GM10248 (cell line): ENCODE results near the gene CAMSAP1.

Experiments
- CTCF ChIA-PET: fragments of 300-600 bp; sonication (Branson Sonifier 250); formaldehyde crosslinking; extraction: SDS; loops from one replicate; lab custom pipeline; 2021; ENCODE audit warnings: antibody characterized with exemption; lab: Yijun Ruan, JAX
- POLR2A ChIA-PET: fragments of 350-650 bp; sonication (Branson Sonifier 250); formaldehyde crosslinking; extraction: SDS; loops from one replicate; lab custom pipeline; 2020; ENCODE audit warnings: antibody characterized with exemption; lab: Yijun Ruan, JAX
- DNase-seq: peaks from one replicate; pipeline ENCODE4 v3.0.0; 2012; ENCODE audit errors: extremely low spot score
- TF ChIP-seq, protein P1 (sequence below): IDR thresholded peaks from 2 replicates; pipeline ENCODE4 v1.5.1; 2012; ENCODE audit warnings: mild to moderate bottlenecking, low read depth; ENCODE audit errors: extremely low read depth, missing control alignments, control extremely low read depth

The CAMSAP1 gene

DNA sequence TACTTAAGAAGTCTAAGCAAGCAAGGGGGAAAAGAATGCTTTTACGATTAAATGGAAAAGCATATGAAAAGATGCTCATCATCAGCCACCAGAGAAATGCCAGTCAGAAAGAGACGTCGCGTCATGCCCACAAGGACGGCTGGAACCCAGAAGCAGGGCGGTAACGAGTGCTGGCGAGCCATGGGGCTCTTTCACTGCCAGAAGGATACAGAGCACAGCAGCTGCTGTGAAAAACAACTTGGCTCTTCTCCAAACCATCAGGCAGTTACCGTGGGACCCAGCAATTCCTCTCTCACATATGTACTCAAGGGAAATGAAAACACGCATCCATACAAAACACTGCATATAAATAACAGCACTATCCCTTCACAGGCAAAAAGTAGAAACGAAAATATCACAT lies 95.5 kb downstream of the CAMSAP1 start:
- TF ChIP-seq, protein P1, sequence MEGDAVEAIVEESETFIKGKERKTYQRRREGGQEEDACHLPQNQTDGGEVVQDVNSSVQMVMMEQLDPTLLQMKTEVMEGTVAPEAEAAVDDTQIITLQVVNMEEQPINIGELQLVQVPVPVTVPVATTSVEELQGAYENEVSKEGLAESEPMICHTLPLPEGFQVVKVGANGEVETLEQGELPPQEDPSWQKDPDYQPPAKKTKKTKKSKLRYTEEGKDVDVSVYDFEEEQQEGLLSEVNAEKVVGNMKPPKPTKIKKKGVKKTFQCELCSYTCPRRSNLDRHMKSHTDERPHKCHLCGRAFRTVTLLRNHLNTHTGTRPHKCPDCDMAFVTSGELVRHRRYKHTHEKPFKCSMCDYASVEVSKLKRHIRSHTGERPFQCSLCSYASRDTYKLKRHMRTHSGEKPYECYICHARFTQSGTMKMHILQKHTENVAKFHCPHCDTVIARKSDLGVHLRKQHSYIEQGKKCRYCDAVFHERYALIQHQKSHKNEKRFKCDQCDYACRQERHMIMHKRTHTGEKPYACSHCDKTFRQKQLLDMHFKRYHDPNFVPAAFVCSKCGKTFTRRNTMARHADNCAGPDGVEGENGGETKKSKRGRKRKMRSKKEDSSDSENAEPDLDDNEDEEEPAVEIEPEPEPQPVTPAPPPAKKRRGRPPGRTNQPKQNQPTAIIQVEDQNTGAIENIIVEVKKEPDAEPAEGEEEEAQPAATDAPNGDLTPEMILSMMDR = no peak
- ChIA-PET POLR2A (no interaction called here), CTCF (interaction anchor here (1.4 to 1.6 kb wide), 2 partner anchors 15 to 18 kb away, joined by 3 read pairs; no protein-coding TSS in a partner anchor)
- DNase-seq = no peak

DNA sequence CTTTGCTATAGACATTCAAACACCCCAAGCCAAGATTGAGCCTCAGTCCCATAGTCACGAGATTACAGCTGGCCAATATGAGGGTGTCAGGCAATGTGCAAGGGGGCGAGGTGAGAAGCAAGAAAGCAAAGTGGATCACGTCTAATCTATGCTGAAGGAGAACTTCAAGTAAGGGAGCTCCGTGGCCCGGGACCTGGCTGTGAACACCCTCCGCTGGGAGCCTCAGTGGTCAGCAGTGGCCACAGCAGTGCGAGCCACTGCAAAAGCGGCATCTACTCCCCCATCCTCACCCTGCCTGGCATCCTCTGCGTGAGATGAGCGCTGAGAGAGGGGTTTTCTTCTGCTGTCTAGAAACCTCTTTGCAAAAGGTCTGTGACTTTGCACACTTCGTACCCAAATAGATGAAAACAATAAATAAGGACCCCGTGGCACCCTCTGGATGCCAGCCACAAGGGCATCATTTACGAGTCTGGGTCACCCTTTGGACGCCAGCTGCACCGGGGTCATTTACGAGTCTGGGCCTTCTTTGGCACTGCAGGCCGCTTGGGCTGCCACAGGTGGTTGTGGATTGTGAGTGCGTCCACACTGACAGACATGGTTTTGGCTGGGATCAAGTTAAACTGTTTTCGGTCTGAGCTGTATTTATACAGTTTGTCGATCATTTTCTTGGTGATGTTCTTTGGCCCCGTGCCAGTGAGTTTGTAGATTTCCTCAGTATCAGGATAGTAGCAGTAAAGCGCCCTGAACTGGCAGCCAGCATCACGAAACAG lies 96.4 kb downstream of the CAMSAP1 start:
- ChIA-PET CTCF (interaction anchor here (1.6 kb wide), 1 partner anchor 17 kb away, joined by 3 read pairs; no protein-coding TSS in a partner anchor), POLR2A (no interaction called here)
- TF ChIP-seq, protein P1 = no peak
- no peak for DNase-seq

DNA sequence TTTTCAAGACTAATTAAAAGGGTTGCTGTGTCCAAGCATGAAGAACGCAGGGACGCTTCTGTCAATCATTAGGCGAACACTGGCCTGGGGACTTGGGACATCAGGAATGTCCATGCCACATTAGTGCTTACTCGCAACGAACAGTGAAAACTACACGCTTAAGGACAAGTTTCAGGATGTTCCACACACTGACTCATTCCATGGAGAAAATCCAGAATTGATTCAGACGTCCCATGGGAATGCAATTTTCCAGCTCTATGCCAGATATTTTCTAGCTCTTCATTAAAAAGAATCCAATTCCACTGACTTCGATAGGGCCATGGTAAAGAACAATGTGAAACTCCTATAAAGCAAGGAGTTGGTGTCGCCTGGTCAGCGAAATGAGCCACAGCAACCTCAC lies 98.2 kb downstream of the CAMSAP1 start:
- ChIA-PET POLR2A (no interaction called here), CTCF (interaction anchor here (0.8 kb wide), 1 partner anchor 12 kb away, joined by 3 read pairs; no protein-coding TSS in a partner anchor)
- DNase-seq = no peak

DNA sequence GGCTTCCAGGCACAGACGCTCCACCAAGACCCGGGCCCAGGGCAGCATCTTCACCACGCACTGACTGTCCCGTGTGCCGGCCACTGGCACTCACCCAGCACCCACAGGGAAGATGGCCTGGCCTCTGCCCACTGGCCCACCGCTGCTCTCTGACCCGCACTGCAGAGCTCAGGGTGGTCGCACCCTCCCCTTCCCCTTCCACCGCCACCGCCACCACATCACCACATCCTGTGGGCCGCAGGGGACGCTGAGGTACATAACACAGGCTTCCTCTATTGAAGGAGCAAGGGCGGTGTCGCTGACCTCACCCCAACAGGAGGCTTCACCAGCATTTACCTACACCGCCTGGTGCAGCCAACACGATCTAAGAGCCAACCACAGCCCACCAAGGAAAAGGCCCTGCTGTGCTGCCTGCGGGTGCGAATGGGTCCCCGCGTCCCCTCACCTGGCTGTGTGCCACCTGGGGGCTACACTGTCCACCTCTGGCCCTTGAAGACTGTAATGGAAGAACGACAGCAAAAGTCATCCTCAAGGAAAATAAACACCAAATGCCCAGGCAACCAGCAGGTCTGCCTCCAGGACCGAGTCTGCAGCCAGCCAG lies 101.8 kb downstream of the CAMSAP1 start:
- ChIA-PET CTCF (no interaction called here), POLR2A (no interaction called here)
- no peak for DNase-seq
- TF ChIP-seq, protein P1 = no peak

More for the DNA sequence above, 98.2 kb downstream of the CAMSAP1 start:
- TF ChIP-seq, protein P1 = no peak

DNA sequence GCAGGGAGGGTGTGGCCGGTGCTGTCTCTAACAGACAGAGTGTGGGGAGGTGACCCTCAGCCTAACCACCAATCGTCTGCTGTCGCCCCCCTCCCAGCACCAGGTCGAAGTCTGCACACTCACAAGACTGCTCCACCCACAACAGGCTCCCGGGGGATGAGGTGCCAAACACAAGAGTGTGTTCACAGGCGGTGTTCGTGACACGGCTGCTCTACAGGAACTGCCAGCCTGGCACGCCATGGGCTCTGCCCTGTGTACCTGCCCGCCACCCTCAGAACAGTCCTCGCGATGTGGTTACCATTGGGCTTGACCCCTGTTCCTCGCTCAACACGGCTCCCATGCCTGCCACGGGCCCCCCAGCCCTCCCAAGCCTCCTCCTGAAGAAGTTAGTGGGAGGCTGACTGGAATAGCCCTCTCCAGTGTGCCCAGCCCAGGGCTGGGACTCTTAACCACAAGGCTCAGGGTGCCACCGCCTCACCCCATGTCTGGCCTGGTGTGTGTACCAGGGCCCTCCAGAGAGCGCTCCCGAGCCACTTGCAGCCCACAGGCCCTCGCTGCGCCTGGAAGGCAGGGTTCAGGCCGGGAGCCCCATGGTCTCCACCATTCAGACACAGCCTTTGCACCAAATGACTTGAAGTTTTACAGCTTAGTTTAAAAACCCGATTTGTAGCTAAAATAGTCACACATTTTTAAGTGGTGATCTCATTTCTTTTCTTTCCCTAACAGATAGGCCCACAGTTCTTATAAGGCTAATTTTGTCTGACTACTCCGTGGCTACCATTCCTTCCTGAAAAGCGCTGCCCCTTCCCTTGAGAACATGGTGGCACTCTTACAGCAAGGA lies 102.5 kb downstream of the CAMSAP1 start:
- ChIA-PET CTCF (no interaction called here), POLR2A (no interaction called here)
- no peak for DNase-seq
- TF ChIP-seq, protein P1 = no peak

DNA sequence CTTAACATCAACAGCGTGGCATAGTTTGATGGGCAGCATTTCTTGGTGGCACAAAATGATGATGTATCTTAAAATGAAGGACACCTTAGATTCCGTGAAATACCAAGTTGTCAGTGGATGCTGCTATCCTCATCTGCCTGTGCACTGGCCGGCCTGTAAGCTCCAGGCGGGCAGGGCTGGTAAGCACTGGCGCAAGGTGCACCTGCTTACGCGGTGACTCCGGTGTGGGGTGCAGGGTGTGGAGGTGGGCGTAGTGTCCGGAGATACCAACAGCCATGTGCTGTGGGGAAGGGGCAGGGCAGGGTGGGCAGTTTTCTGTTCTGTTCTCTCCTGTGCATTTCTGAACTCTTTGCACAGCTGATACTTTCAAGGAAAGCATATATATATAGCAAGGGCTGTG lies 103.9 kb downstream of the CAMSAP1 start:
- ChIA-PET CTCF (no interaction called here), POLR2A (no interaction called here)
- TF ChIP-seq, protein P1 = no peak
- DNase-seq = no peak
